Measurements from ENCODE around the gene SELE.
"Not testable (repeated sequence)": the region's sequence is repeated elsewhere in the genome, so short reads cannot be mapped to it uniquely, and the experiment has no call there.

GRCh38 chr1:169715100-169715499, 18.8 kb downstream of the SELE start:
- not testable (repeated sequence) for TF ChIP-seq TAF1 (IDR thresholded peaks at IDR 0.05; ENCODE audit: low read depth); CTCF (IDR thresholded peaks at IDR 0.05; ENCODE audit: poor library complexity, severe bottlenecking)
